Mesendoderm (in vitro differentiated cells): ENCODE measurements around the gene SIMC1.

Experiments
- DNase-seq: peaks from one replicate; pipeline ENCODE4 v3.0.0; 2013
- H2AK5ac ChIP-seq: 2 replicates; pipeline ENCODE4 v1.6.1; 2013; ENCODE audit warnings: low read length, inconsistent platforms
- H2BK120ac ChIP-seq: 2 replicates; pipeline ENCODE4 v1.6.1; 2013; ENCODE audit warnings: low read depth, mild to moderate bottlenecking, low read length, moderate library complexity, mixed read lengths
- H2BK15ac ChIP-seq: replicated peaks from 2 replicates; pipeline ENCODE4 v1.6.1; 2013; ENCODE audit warnings: low read depth, mild to moderate bottlenecking, moderate library complexity
- H2BK5ac ChIP-seq: 2 replicates; pipeline ENCODE4 v1.6.1; 2013; ENCODE audit warnings: low read length, inconsistent platforms
- H3K18ac ChIP-seq: 2 replicates; pipeline ENCODE4 v1.6.1; 2013; ENCODE audit warnings: mild to moderate bottlenecking, low read length, mixed read lengths
- H3K23ac ChIP-seq: one replicate; pipeline ENCODE4 v1.6.1; 2013; ENCODE audit warnings: low read length
- H3K27ac ChIP-seq: 2 replicates; pipeline ENCODE4 v1.5.1; 2013; ENCODE audit warnings: low read depth, mild to moderate bottlenecking, inconsistent platforms, low read length, moderate library complexity
- H3K27me3 ChIP-seq: 2 replicates; pipeline ENCODE4 v1.6.1; 2013; ENCODE audit warnings: low read length, control low read depth, mild to moderate bottlenecking, inconsistent platforms; ENCODE audit not compliant: insufficient read depth, poor library complexity
- H3K36me3 ChIP-seq: 2 replicates; pipeline ENCODE4 v1.6.1; 2013; ENCODE audit warnings: low read length, inconsistent platforms; ENCODE audit not compliant: control insufficient read depth, insufficient read depth
- H3K4ac ChIP-seq: one replicate; pipeline ENCODE4 v1.6.1; 2013; ENCODE audit warnings: low read depth, mild to moderate bottlenecking, low read length, moderate library complexity
- H3K4me1 ChIP-seq: 2 replicates; pipeline ENCODE4 v1.6.1; 2013; ENCODE audit warnings: low read depth, low read length, inconsistent platforms; ENCODE audit not compliant: control insufficient read depth
- H3K4me2 ChIP-seq: 2 replicates; pipeline ENCODE4 v1.6.1; 2013; ENCODE audit warnings: low read length
- H3K4me3 ChIP-seq: 2 replicates; pipeline ENCODE4 v1.5.1; 2013; ENCODE audit warnings: mild to moderate bottlenecking, low read length
- H3K56ac ChIP-seq: one replicate; pipeline ENCODE4 v1.6.1; 2013; ENCODE audit warnings: low read length
- H3K79me1 ChIP-seq: 2 replicates; pipeline ENCODE4 v1.6.1; 2013; ENCODE audit warnings: low read length, inconsistent platforms
- H3K79me2 ChIP-seq: 2 replicates; pipeline ENCODE4 v1.6.1; 2013; ENCODE audit warnings: mild to moderate bottlenecking, low read length; ENCODE audit not compliant: control insufficient read depth, insufficient read depth
- H3K9ac ChIP-seq: 2 replicates; pipeline ENCODE4 v1.6.1; 2013; ENCODE audit warnings: low read length, inconsistent platforms
- H4K5ac ChIP-seq: one replicate; pipeline ENCODE4 v1.6.1; 2013; ENCODE audit warnings: low read length
- H4K8ac ChIP-seq: one replicate; pipeline ENCODE4 v1.6.1; 2013; ENCODE audit warnings: low read depth, mild to moderate bottlenecking, control low read depth, low read length, moderate library complexity
- WGBS: extraction: QIAGEN DNeasy Blood & Tissue Kit; methylation state at CpG from one replicate; pipeline ENCODE4 v1.1.7; 2013; ENCODE audit warnings: low lambda C conversion rate, missing lambda C conversion rate; ENCODE audit not compliant: insufficient coverage; ENCODE audit errors: extremely low coverage; 5-methylcytosine and 5-hydroxymethylcytosine counted together

The SIMC1 gene

GRCh38 chr5:176371621-176372539 is 133.7 kb downstream of the SIMC1 start:
- no peaks in the 10 kb centered on the region for H3K79me2 ChIP-seq
- H3K4me2 ChIP-seq: no peak overlapping the region
- WGBS: no CpG with 5 or more reads among the region's 13 CpGs
- no peak overlapping the region for H4K5ac ChIP-seq
- H3K56ac ChIP-seq: no peak overlapping the region
- no peak overlapping the region for H3K4me3 ChIP-seq
- no peak overlapping the region for H2BK5ac ChIP-seq
- no peak overlapping the region for H2AK5ac ChIP-seq
- H3K23ac ChIP-seq: no peak overlapping the region
- H3K4me1 ChIP-seq: no peaks in the 10 kb centered on the region
- H2BK120ac ChIP-seq: no peak overlapping the region
- no peak overlapping the region for H3K9ac ChIP-seq
- no peak overlapping the region for H3K27ac ChIP-seq
- H3K18ac ChIP-seq: no peak overlapping the region
- no peak for DNase-seq
- no peaks in the 10 kb centered on the region for H3K27me3 ChIP-seq
- H3K79me1 ChIP-seq: no peaks in the 10 kb centered on the region
- no peak overlapping the region for H3K4ac ChIP-seq
- H3K36me3 ChIP-seq: peaks cover 1% of the 10 kb centered on the region
- H2BK15ac ChIP-seq: no peak overlapping the region
- no peak overlapping the region for H4K8ac ChIP-seq

GRCh38 chr5:176373100-176373818 is 135.0 kb downstream of the SIMC1 start:
- Histone ChIP-seq H3K56ac (no peak overlapping the region), H3K23ac (no peak overlapping the region), H3K18ac (no peak overlapping the region), H3K27me3 (no peaks in the 10 kb centered on the region), H2AK5ac (no peak overlapping the region), H4K5ac (no peak overlapping the region), H4K8ac (no peak overlapping the region), H3K79me2 (no peaks in the 10 kb centered on the region), H3K36me3 (peaks cover 1% of the 10 kb centered on the region), H3K9ac (no peak overlapping the region), H3K4me1 (no peaks in the 10 kb centered on the region), H2BK5ac (no peak overlapping the region), H3K4ac (no peak overlapping the region), H2BK120ac (no peak overlapping the region), H3K79me1 (no peaks in the 10 kb centered on the region), H2BK15ac (no peak overlapping the region), H3K4me3 (no peak overlapping the region), H3K4me2 (no peak overlapping the region), H3K27ac (no peak overlapping the region)
- no CpG with 5 or more reads among the region's 7 CpGs for WGBS
- no peak for DNase-seq

- no CpG with 5 or more reads among the region's 3 CpGs for WGBS
- no peak overlapping the region for H3K23ac ChIP-seq
- H3K36me3 ChIP-seq: peaks cover 10% of the 10 kb centered on the region
- H3K4me3 ChIP-seq: no peak overlapping the region
- H2BK120ac ChIP-seq: no peak overlapping the region
- no peaks in the 10 kb centered on the region for H3K79me2 ChIP-seq
- no peak overlapping the region for H3K9ac ChIP-seq
- H3K79me1 ChIP-seq: no peaks in the 10 kb centered on the region
- no peak overlapping the region for H3K27ac ChIP-seq
- no peaks in the 10 kb centered on the region for H3K27me3 ChIP-seq
- H3K4me2 ChIP-seq: no peak overlapping the region
- no peak overlapping the region for H2AK5ac ChIP-seq
- no peak overlapping the region for H3K4ac ChIP-seq
- no peak overlapping the region for H2BK5ac ChIP-seq
- no peak overlapping the region for H4K5ac ChIP-seq
- H2BK15ac ChIP-seq: no peak overlapping the region
- H3K4me1 ChIP-seq: no peaks in the 10 kb centered on the region
- H3K18ac ChIP-seq: no peak overlapping the region
- no peak overlapping the region for H3K56ac ChIP-seq
- no peak for DNase-seq
- no peak overlapping the region for H4K8ac ChIP-seq
Observed at GRCh38 chr5:176379881-176380280, 141.7 kb downstream of the SIMC1 start.

- Histone ChIP-seq H3K9ac (no peak overlapping the region), H3K4me1 (no peaks in the 10 kb centered on the region), H3K79me2 (peaks cover under 1% of the 10 kb centered on the region), H2BK15ac (no peak overlapping the region), H4K8ac (no peak overlapping the region), H3K27me3 (no peaks in the 10 kb centered on the region), H3K18ac (no peak overlapping the region), H3K56ac (no peak overlapping the region), H3K4me2 (no peak overlapping the region), H2BK5ac (no peak overlapping the region), H3K79me1 (peaks cover 5% of the 10 kb centered on the region), H4K5ac (no peak overlapping the region), H3K4ac (no peak overlapping the region), H3K27ac (no peak overlapping the region), H2AK5ac (no peak overlapping the region), H3K36me3 (peaks cover 10% of the 10 kb centered on the region), H3K23ac (no peak overlapping the region), H2BK120ac (no peak overlapping the region), H3K4me3 (no peak overlapping the region)
- DNase-seq: no peak
- WGBS: no CpG with 5 or more reads among the region's 3 CpGs
Observed at GRCh38 chr5:176381423-176381822, 143.2 kb downstream of the SIMC1 start.

DNA sequence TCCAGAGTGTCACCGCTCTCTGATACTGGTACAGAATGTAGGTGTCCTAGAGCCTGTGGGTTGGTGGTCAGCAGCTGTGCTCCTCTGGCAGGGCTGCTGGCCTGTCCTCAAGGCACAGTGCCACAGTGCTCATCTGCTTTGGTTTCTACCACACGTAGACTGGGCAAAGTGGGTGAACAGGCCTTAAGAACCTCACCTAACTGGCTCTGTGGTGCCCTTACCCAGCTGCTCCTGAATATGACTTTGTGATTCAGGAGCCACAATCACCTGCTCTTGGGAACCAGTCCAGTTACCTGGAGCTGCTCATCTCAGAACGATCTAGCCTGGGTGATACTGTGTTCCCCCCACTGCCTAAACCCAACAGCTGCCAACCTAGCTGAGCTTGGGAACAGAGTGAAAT is 143.8 kb downstream of the SIMC1 start:
- Histone ChIP-seq H3K23ac (no peak overlapping the region), H2AK5ac (no peak overlapping the region), H2BK5ac (no peak overlapping the region), H3K27me3 (no peaks in the 10 kb centered on the region), H3K27ac (no peak overlapping the region), H2BK120ac (no peak overlapping the region), H3K56ac (no peak overlapping the region), H3K4me2 (no peak overlapping the region), H3K79me1 (peaks cover 9% of the 10 kb centered on the region), H3K4ac (no peak overlapping the region), H3K4me1 (no peaks in the 10 kb centered on the region), H3K36me3 (peaks cover 13% of the 10 kb centered on the region), H4K8ac (no peak overlapping the region), H3K79me2 (peaks cover 6% of the 10 kb centered on the region), H3K18ac (no peak overlapping the region), H3K9ac (no peak overlapping the region), H4K5ac (no peak overlapping the region), H3K4me3 (no peak overlapping the region), H2BK15ac (no peak overlapping the region)
- no peak for DNase-seq
- no CpG with 5 or more reads among the region's 3 CpGs for WGBS
